HTERT RPE-1 (cell line): Measurements from ENCODE around the gene NUP214.
"Not testable (repeated sequence)": the region's sequence is repeated elsewhere in the genome, so short reads cannot be mapped to it uniquely, and the experiment has no call there.

Experiments
- in situ Hi-C: fragments of 300-500 bp; cut with MboI; formaldehyde crosslinking; loops from 4 replicates; pipeline ENCODE4 v1.14.3; 2020; ENCODE audit warnings: low sequenced_read_pairs

Gene NUP214

DNA sequence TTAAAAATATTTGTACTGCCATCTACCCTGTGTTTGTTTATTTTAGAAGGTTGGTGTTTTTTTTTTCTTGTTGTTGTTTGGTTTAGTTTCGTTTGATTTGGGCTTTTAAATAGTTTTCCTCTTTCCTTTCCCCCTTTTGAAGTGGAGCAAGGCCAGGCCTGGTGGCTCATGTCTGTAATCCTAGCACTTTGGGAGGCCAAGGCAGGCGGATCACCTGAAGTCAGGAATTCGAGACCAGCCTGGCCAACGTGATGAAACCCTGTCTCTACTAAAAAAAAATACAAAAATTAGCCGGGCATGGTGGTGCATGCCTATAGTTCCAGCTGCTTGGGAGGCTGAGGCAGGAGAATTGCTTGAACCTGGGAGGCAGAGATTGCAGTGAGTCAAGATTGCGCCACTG lies 65.6 kb downstream of the NUP214 start:
- in situ Hi-C loops = not testable (repeated sequence)

DNA sequence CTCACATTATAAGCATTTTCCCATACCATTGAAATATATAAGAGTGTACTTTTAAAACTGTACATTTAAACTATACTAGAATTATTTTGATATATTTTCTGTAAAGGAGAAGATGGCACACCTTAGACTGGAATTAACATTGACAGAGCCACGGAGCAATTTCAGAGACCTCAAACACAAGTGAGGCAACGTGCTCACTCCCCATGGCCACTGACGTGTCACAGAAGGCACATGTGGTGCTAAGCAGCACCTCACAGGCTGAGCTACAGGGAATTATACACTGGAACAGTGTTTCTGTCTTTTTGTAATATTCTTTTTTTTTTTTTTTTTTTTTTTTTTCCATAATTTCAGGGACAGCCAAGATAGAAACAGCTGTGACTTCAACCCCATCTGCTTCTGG lies 66.5 kb downstream of the NUP214 start:
- in situ Hi-C loops = no loop called here

DNA sequence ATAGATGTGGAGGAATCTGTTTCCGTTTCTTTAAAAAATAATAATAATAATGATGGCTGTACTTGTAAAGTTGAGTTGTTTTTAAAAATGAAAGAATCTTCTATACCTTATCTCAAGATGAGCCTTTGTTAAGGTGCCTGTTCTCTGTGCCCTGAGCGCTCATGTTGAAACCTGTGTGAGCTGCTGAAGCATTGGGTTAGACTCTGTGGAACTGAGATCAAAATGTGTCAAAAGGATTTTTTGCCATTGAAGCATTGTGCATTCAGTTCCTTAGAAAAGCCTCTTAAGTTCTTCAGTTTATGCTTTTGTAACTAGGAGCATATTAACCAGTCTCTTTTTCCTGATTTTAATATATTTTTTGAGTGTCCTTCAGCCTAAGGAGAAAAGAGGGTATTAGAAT lies 67.7 kb downstream of the NUP214 start:
- in situ Hi-C loops = no loop called here

DNA sequence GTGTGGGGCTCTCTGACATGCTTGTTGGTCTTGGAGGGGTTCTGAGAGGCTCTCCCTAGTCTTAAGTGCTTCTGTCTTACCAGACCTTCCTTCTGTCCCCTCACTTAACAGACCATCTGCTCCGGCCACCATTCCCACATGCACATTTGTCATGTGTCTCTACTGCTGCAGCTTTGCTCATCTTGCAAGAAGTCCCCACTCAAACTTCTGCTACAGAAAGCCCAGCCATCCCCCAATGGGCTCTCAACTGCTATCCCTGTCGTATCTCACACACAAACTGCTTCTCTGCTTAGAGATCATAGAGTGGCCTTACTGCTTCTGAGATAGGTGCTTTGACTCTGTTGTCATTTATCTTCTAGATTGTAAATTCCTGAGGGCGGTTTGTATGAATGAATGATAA lies 69.4 kb downstream of the NUP214 start:
- in situ Hi-C loops = no loop called here

DNA sequence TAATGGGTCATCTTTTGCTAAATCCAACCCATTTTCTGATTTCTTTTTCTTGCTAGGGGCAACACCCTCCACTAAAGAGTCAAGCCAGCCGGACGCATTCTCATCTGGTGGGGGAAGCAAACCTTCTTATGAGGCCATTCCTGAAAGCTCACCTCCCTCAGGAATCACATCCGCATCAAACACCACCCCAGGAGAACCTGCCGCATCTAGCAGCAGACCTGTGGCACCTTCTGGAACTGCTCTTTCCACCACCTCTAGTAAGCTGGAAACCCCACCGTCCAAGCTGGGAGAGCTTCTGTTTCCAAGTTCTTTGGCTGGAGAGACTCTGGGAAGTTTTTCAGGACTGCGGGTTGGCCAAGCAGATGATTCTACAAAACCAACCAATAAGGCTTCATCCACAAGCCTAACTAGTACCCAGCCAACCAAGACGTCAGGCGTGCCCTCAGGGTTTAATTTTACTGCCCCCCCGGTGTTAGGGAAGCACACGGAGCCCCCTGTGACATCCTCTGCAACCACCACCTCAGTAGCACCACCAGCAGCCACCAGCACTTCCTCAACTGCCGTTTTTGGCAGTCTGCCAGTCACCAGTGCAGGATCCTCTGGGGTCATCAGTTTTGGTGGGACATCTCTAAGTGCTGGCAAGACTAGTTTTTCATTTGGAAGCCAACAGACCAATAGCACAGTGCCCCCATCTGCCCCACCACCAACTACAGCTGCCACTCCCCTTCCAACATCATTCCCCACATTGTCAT lies 72.0 kb downstream of the NUP214 start:
- in situ Hi-C loops = no loop called here

DNA sequence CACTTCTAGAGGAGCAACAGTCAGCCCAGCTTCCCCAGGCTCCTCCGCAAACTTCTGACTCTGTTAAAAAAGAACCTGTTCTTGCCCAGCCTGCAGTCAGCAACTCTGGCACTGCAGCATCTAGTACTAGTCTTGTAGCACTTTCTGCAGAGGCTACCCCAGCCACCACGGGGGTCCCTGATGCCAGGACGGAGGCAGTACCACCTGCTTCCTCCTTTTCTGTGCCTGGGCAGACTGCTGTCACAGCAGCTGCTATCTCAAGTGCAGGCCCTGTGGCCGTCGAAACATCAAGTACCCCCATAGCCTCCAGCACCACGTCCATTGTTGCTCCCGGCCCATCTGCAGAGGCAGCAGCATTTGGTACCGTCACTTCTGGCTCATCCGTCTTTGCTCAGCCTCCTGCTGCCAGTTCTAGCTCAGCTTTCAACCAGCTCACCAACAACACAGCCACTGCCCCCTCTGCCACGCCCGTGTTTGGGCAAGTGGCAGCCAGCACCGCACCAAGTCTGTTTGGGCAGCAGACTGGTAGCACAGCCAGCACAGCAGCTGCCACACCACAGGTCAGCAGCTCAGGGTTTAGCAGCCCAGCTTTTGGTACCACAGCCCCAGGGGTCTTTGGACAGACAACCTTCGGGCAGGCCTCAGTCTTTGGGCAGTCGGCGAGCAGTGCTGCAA lies 72.8 kb downstream of the NUP214 start:
- in situ Hi-C loops = no loop called here

DNA sequence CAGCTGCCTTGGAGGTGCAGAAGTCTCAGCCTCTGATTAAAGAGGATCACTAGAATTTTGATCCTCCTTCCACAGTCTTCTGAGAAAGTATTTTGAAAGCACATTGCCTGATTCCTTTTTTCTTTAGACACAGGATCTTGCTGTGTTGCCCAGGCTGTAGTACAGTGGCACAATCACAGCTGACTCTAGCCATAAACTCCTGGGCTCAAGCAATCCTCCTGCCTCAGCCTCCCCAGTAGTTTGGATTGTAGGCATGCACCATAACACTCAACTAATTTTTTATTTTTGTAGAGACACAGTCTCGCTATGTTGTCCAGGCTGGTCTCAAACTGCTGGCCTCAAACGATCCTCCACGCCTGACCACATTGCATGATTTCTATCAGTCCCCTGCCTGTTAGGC lies 76.5 kb downstream of the NUP214 start:
- in situ Hi-C loops = no loop called here

DNA sequence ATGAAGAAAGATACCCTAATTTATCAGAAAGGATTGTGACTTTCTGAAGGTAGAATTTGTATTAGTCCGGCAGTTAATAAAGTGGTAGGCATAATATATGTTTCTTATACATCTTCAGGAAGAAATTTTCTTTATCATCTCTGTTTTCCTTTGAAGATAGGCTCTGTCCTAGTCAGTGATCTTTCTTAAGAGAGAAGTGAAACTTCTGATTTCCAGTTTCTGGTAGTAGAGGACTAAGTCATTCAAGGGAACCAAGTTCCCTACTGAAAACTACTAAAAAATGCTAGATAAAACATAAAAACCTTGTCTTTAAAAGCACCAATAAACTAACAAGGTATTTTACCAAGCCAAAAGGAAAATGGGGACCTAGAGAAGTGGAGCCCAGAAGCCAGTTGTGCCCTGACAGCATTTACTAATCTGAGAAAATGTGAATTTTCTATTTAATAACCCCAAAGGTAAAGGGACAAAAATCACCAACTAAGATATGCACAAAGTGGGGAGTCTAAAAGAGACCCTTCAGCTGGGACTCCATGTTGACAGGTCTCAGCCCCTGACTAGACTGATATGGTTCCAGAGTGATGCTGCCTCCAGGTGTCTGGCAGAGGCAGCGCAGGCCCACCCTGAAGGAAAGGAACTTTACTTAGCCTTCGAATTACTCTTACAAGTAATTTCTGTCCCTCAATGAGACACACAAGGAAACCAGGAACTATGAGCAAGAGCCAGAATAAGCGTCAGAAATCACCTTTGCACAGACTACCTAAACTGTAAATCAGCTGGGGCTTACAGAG lies 78.2 kb downstream of the NUP214 start:
- in situ Hi-C loops = no loop called here

DNA sequence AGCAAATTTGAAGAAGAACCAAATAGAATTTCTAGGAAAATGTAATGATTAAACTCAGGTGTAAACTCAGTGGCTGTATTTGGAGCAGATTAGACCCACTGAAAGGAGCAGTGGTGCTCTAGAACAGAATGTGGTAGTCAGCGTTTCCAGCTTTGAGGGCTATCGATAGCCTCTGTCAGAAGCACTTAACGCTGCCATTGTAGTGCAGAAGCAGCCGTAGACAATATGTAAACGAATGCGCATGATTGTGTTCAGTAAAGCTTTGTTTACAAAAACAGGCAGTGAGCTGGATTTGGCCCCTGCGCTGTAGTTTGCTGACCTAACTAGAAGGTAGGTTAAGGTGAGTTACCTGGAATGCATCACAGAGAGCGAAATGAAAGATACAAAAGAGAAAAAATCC lies 78.9 kb downstream of the NUP214 start:
- in situ Hi-C loops = no loop called here

DNA sequence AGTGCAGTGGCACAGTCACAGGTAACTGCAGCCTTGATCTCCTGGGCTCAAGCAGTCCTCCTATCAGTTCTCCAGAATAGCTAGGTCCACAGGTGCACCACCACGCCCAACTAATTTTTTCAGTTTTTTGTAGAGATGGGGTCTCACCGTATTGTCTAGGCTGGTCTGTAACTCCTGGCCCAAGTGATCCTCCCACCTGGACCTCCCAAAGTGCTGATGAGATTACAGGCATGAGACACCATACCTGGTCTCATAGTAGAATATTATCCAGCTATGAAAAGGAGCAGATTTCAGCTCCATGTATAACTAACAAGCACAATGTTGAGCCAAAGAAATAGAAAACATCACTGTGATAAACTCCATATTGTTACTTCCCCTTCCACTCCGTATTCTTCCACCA lies 81.1 kb downstream of the NUP214 start:
- in situ Hi-C loops = no loop called here

DNA sequence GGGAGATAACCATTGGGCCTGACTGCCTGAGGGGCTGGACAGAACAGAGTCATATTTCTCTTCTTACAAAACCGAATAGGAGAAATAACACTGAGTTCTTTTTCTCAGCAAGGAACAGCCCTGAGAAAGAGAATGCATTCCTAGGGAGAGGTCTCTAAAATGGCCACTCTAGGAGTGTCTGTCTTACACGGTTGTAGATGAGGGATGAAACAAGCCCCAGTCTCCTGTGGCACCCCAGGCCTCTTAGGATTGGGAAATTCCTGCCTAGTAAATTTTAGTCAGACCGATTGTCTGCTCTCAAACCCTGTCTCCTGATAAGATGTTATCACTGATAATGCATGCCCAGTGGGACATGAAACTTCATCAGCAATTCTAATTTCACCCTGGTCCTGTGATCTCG lies 86.5 kb downstream of the NUP214 start:
- in situ Hi-C loops = not testable (repeated sequence)

DNA sequence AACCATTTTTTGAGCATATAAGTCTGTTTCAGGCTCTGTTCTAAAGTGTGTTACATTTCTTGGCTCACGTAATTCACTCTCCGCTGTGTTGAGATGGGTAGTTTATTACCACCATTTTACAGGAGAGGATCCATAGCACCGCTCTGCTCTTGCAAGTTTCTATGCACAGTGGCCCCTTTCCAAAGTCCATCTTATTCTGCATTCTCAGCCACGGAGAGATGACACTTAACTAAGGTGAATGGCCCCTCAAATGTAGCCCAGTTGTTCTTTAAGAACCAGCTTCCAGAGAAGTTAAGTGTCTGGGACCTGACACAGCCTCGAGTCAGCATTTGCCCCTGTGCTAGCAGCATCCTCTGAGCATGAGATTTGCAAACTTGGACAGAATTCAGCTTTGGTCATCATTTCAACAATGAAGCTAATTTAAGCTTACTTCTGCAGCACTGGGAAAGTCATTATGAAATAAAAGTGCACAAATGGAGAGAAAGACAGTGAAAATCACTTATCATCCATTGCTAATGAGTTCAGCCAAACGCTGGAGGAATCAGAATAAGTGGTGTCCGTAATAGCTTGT lies 89.0 kb downstream of the NUP214 start:
- in situ Hi-C loops = no loop called here

DNA sequence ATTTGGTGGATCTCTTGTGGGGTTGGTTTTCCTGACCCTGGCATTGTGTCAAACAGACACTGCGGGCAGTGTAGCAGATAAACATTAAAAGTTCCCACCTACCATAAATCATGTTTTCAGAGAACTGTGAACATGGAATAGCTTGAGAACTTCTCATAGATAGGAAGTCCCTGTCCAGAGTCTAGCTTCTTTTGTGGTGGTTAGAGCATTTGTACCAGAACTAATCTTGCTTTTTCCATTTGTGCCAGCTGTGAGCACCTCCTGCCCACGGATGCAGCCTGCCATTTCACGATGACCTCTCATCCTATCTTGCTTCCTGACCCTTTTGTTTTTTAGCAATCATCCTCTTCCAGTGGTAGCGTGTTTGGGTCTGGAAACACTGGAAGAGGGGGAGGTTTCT lies 89.5 kb downstream of the NUP214 start:
- in situ Hi-C loops = no loop called here

DNA sequence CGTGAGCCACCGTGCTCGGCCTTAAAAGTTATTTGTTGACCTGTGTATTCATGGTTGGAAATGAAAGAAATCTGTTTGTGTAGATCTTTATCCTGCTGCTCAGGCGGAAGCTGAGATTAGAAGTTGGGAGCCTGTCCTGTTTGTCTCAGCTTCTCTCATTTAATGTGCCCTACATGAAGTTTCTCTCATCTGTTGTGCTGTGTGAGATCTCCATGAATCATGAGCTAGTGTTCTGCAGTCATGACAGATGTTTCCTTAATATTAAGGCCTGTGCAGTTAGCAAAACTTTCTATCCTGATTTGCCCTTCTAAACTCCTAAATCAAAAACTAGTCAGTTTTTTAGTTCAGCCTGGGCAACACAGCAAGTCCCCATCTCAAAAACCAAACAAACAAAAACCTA lies 91.4 kb downstream of the NUP214 start:
- in situ Hi-C loops = no loop called here

DNA sequence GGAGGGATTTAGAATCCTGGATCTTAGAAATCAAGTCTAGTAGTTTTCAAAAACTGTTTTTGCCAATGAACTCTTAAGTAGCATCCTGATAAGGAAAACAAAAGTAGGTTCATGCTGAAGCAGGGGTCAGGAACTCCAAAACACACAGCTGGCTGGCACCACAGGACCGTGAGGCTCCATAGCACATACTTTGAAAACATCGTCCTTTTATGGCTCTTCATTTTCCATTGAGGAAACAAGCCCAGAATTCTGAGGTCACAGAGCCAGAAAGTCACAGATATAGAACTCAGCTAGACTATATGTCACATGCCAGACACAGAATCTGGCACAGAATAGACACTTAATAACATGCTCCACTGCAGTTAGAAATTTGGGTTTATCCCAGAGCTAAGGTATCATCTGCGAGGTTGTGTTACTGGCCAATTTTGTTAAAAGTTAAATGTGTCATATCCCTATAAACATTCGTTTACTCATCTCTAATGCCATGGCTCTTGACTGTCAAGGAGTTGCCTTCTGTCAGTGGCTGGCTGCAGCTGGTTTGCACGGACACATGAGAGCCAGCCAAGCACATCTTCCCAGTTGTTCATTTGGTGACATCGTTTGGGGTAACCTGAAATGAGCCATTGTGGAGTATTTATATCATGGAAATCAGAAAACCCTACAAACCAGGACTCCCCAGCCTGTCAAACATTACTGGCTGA lies 92.1 kb downstream of the NUP214 start:
- in situ Hi-C loops = no loop called here

DNA sequence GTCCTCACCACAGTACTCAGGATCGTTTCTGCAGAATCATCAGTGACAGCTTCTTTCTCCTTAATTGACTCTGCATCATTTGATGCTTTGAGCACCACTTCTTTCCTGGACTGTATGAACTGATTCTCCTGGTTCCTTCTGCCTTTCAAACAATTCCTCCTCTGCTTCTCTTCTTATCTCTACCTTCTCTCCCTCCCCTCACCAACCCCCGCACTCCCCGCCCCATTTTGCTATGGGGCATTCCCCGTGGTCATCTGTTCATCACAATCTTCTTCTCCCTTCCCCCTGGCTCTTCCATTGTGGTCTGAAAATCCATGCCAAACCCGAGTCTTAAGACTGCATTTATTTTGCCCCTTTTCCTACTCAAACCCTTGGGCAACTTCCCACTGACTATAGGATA lies 93.0 kb downstream of the NUP214 start:
- in situ Hi-C loops = no loop called here

DNA sequence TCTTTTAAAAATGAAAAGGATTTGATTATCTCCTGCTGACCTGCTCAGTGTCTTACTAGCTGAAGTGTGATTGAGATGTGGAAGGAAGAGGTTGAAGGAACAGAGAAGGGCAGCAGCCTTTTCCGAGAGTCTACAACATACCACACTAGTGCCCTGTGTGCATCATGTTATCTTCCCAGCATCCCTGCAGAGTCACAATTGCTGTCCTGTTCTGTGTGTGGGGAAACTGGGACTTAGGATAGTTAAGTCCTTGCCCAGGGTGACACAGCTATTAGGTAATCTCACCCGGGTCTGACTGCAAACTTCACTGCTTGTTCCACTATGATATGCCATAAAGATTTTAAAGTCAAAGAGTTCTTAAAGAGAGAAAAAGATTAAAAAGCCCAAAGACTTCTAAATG lies 95.1 kb downstream of the NUP214 start:
- in situ Hi-C loops = no loop called here

DNA sequence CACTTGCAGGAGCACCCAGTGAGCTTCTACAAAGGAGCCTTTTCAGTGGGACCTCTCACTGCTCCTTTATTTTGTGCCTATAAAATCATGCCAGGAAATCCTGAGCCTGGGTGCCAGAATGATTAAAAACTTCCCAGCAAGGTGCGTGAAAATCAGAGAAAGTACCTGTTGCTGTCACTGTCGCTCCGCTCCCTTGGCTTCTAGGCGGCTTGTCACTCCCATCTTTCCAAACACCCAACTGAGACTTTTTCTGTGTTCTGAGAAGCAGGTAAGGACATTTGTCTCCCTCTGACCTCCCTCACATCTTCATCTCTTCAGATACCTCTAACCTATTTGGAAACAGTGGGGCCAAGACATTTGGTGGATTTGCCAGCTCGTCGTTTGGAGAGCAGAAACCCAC lies 97.1 kb downstream of the NUP214 start:
- in situ Hi-C loops = no loop called here

DNA sequence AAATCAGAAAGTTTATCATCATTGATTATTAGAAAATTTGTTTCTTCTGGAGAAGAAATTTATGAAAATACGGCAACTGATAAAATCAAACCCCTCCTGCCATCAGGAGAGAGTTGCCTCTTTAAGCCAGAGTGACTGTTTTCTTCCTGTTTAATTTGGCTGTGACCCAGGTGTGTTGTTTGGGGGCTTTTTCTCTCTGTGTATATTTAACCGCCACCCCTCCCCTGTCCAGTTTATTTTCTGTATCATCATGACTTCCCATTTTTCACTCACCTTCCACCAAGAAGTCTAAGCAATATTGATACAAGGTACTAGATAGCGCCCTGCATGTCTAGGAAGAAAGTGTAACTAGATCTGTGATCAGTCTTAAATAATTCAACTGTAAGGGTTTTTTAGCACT lies 100.8 kb downstream of the NUP214 start:
- in situ Hi-C loops = no loop called here

DNA sequence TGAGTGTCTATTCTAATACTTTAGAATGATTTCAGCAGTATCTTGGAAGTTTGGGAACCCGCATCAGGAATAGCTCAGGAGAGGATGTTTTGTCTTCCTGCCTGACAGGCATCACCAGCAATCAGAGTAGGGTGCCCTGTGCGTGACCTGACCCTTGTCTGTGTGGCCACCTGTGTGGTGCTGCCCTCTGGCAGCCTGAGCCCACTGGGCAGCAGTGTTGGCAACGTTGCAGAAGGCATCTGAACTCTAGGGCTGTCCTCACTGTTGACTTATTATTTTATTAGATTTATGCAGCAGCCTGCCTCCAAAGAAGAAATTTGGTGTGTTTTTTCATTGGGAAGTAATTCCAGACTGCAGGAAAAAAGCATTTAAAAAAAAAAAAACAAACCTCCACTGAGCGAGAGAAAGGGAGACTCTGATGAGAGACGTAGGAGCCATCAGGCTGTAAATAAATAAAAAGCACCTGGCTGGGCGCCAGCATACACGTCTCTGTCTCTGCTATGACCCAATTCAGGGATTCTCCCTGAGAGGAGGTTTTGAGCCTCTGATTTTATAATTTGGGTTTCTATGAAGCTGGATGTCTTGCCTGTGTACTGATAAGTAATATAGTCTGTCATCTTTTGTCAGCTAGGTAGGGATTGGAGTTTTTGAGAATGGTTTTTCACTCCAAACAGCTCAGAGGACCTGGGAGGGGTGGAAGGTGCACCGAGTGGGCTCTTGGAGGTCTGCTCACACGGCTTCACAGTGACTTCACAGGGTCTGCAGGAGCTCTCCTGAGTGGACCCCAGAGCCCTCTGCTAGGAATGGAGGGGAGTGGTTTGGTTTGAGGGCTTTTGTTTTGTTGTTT lies 101.9 kb downstream of the NUP214 start:
- in situ Hi-C loops = no loop called here
